Measurements from ENCODE around the gene KLF16. TPM values are rescaled to one million over a fixed set of nuclear protein-coding genes. Genes with fewer than 3 reads are reported as not detected.
A peak's percentile ranks its signal among the peaks of the same experiment; 100 is the strongest.

KLF16 gene
- total and polyA plus RNA-seq, 9 of the 15 experiments (the other 6 are each of a cell fraction or from before 2014, with no cell fraction given) = 0.04 to 60.4 (median 6.8) TPM

DNA sequence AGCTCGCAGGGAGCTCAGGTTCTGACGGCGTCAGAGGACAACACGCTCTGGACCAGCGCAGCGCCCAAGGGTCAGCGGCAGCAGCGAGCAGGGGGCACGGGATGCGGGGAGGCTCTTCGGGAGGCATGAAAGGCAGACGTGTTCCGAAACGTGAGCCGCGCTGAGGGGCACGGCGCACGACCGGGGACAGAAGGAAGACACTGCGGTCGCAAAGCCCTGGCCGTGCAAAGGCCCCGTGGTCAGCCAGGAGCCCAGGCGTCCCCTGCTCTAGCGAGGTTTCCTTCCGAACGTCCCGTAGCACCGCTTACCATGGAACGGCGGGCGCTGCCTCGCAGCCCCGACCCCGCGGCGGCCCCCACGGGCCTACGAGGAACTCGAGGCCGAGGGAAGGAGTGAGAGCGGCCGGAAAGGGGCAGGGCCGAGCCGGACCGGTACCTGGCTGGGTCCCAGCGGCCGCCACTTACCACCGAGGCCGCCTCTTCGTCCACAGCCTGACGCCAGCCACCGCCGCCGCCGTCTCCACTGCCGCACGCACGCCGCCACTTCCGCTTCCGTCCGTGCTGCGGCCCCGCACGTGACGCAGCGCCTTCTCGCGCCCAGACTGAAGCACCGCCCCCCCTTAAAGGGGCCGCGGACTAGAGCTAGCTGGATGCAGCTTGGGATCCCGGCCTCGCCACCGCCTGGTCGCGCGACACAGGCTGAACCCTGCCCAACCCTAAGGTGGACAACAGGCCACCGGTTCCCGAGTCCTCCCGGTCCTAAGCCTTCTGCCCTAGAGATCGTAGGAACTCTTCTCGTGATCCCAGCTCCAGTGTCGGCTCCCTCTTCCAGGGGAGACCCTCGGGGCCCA, 12.5 kb upstream of the KLF16 start (continued):
- TF ChIP-seq RBM14 (IDR thresholded peaks at IDR 0.05; ENCODE audit: borderline replicate concordance, insufficient read depth, low read depth, low read length) (0 out of 2 replicates have a peak, but pooled peaks have one; percentile 79), RAD21 (CRISPR knock-in tag; conservative IDR thresholded peaks at IDR 0.05 in 1 of 2, IDR thresholded peaks at IDR 0.05 in 1 of 2) (no peak; a peak in 2 of 4 replicates), ZNF174 (CRISPR knock-in tag; IDR thresholded peaks at IDR 0.05) (no peak), EGR1 (conservative IDR thresholded peaks at IDR 0.05) (peak; percentile 66; the same call in 1 of the 2 replicates), ZNF77 (CRISPR knock-in tag; IDR thresholded peaks at IDR 0.05) (no peak), SREBF1 (IDR thresholded peaks at IDR 0.05; ENCODE audit: borderline replicate concordance, low read depth, low read length) (0 out of 2 replicates have a peak, but pooled peaks have one; percentile 12), ZC3H4 (CRISPR knock-in tag; IDR thresholded peaks at IDR 0.05; ENCODE audit: borderline replicate concordance) (peak; percentile 86; the same call in 1 of the 2 replicates), ATF7 (IDR thresholded peaks at IDR 0.05) (peak; percentile 79; the same call in 1 of the 2 replicates), ZNF561 (CRISPR knock-in tag; conservative IDR thresholded peaks at IDR 0.05) (no peak), FOS (IDR thresholded peaks at IDR 0.05; ENCODE audit: extremely low read depth, insufficient read length) (no peak), KAT7 (CRISPR knock-in tag; IDR thresholded peaks at IDR 0.05; ENCODE audit: borderline replicate concordance) (no peak)
- TF ChIP-seq, protein P1, sequence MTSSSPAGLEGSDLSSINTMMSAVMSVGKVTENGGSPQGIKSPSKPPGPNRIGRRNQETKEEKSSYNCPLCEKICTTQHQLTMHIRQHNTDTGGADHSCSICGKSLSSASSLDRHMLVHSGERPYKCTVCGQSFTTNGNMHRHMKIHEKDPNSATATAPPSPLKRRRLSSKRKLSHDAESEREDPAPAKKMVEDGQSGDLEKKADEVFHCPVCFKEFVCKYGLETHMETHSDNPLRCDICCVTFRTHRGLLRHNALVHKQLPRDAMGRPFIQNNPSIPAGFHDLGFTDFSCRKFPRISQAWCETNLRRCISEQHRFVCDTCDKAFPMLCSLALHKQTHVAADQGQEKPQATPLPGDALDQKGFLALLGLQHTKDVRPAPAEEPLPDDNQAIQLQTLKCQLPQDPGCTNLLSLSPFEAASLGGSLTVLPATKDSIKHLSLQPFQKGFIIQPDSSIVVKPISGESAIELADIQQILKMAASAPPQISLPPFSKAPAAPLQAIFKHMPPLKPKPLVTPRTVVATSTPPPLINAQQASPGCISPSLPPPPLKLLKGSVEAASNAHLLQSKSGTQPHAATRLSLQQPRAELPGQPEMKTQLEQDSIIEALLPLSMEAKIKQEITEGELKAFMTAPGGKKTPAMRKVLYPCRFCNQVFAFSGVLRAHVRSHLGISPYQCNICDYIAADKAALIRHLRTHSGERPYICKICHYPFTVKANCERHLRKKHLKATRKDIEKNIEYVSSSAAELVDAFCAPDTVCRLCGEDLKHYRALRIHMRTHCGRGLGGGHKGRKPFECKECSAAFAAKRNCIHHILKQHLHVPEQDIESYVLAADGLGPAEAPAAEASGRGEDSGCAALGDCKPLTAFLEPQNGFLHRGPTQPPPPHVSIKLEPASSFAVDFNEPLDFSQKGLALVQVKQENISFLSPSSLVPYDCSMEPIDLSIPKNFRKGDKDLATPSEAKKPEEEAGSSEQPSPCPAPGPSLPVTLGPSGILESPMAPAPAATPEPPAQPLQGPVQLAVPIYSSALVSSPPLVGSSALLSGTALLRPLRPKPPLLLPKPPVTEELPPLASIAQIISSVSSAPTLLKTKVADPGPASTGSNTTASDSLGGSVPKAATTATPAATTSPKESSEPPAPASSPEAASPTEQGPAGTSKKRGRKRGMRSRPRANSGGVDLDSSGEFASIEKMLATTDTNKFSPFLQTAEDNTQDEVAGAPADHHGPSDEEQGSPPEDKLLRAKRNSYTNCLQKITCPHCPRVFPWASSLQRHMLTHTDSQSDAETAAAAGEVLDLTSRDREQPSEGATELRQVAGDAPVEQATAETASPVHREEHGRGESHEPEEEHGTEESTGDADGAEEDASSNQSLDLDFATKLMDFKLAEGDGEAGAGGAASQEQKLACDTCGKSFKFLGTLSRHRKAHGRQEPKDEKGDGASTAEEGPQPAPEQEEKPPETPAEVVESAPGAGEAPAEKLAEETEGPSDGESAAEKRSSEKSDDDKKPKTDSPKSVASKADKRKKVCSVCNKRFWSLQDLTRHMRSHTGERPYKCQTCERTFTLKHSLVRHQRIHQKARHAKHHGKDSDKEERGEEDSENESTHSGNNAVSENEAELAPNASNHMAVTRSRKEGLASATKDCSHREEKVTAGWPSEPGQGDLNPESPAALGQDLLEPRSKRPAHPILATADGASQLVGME (CRISPR knock-in tag; IDR thresholded peaks at IDR 0.05) = no peak
- TF ChIP-seq, protein P2, sequence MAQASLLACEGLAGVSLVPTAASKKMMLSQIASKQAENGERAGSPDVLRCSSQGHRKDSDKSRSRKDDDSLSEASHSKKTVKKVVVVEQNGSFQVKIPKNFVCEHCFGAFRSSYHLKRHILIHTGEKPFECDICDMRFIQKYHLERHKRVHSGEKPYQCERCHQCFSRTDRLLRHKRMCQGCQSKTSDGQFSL (CRISPR knock-in tag; IDR thresholded peaks at IDR 0.05) = peak; percentile 46; the same call in 1 of the 2 replicates
- TF ChIP-seq, protein P2 (tag; IDR thresholded peaks at IDR 0.05) = no peak; a peak in 1 of 4 replicates
- TF ChIP-seq, protein P3, sequence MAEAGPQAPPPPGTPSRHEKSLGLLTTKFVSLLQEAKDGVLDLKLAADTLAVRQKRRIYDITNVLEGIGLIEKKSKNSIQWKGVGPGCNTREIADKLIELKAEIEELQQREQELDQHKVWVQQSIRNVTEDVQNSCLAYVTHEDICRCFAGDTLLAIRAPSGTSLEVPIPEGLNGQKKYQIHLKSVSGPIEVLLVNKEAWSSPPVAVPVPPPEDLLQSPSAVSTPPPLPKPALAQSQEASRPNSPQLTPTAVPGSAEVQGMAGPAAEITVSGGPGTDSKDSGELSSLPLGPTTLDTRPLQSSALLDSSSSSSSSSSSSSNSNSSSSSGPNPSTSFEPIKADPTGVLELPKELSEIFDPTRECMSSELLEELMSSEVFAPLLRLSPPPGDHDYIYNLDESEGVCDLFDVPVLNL (CRISPR knock-in tag; IDR thresholded peaks at IDR 0.05; ENCODE audit: low read depth) = peak; percentile 80
- TF ChIP-seq, protein P4, sequence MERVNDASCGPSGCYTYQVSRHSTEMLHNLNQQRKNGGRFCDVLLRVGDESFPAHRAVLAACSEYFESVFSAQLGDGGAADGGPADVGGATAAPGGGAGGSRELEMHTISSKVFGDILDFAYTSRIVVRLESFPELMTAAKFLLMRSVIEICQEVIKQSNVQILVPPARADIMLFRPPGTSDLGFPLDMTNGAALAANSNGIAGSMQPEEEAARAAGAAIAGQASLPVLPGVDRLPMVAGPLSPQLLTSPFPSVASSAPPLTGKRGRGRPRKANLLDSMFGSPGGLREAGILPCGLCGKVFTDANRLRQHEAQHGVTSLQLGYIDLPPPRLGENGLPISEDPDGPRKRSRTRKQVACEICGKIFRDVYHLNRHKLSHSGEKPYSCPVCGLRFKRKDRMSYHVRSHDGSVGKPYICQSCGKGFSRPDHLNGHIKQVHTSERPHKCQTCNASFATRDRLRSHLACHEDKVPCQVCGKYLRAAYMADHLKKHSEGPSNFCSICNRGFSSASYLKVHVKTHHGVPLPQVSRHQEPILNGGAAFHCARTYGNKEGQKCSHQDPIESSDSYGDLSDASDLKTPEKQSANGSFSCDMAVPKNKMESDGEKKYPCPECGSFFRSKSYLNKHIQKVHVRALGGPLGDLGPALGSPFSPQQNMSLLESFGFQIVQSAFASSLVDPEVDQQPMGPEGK (CRISPR knock-in tag; IDR thresholded peaks at IDR 0.05; ENCODE audit: borderline replicate concordance) = no peak
